Activated CD8-positive, alpha-beta memory T cell treated with anti-CD3 and anti-CD28 coated beads, Interleukin-2, amount 50 U/mL, for 48 hours (primary cell): ENCODE data around the gene PEX14.
"Not testable (repeated sequence)": the region's sequence is repeated elsewhere in the genome, so short reads cannot be mapped to it uniquely, and the experiment has no call there.

Experiments used
- DNase-seq: peaks from one replicate; pipeline ENCODE4 v3.0.0-alpha.2; 2020

Gene PEX14

GRCh38 chr1:10495952-10496351 is 21.2 kb downstream of the PEX14 start:
- DNase-seq, result no peak

GRCh38 chr1:10497109-10497508 is 22.4 kb downstream of the PEX14 start:
- DNase-seq, result no peak

- DNase-seq, result no peak
Measured at GRCh38 chr1:10498231-10498630, 23.5 kb downstream of the PEX14 start.

GRCh38 chr1:10502206-10502605 is 27.5 kb downstream of the PEX14 start:
- no peak for DNase-seq

GRCh38 chr1:10504249-10504648 is 29.5 kb downstream of the PEX14 start:
- no peak for DNase-seq

GRCh38 chr1:10506046-10506676 is 31.4 kb downstream of the PEX14 start:
- not testable (repeated sequence) for DNase-seq

GRCh38 chr1:10506677-10507047 is 31.9 kb downstream of the PEX14 start:
- no peak for DNase-seq

GRCh38 chr1:10507111-10507879 is 32.5 kb downstream of the PEX14 start:
- peak; percentile 60 for DNase-seq

- DNase-seq, result no peak
Measured at GRCh38 chr1:10508511-10508951, 33.8 kb downstream of the PEX14 start.

GRCh38 chr1:10509809-10510509 is 35.2 kb downstream of the PEX14 start:
- no peak for DNase-seq

GRCh38 chr1:10510520-10511493 is 36.1 kb downstream of the PEX14 start:
- DNase-seq, result peak; percentile 82

GRCh38 chr1:10511494-10511885 is 36.7 kb downstream of the PEX14 start:
- DNase-seq, result no peak

GRCh38 chr1:10513199-10513598 is 38.4 kb downstream of the PEX14 start:
- no peak for DNase-seq

- DNase-seq, result no peak
Measured at GRCh38 chr1:10514490-10515235, 39.9 kb downstream of the PEX14 start.

- DNase-seq, result no peak
Measured at GRCh38 chr1:10515301-10515975, 40.7 kb downstream of the PEX14 start.

- no peak for DNase-seq
Measured at GRCh38 chr1:10515976-10516750, 41.4 kb downstream of the PEX14 start.

- no peak for DNase-seq
Measured at GRCh38 chr1:10516925-10517676, 42.4 kb downstream of the PEX14 start.

GRCh38 chr1:10517677-10517982 is 42.9 kb downstream of the PEX14 start:
- no peak for DNase-seq

- DNase-seq, result no peak
Measured at GRCh38 chr1:10519016-10519417, 44.3 kb downstream of the PEX14 start.

GRCh38 chr1:10520497-10520896 is 45.7 kb downstream of the PEX14 start:
- no peak for DNase-seq
